HG03378 (cell line): ENCODE measurements around the gene PIGBOS1.
"Not testable (repeated sequence)": the region's sequence is repeated elsewhere in the genome, so short reads cannot be mapped to it uniquely, and the experiment has no call there.

Source experiments
- ATAC-seq: cut with Tn5 transposase; IDR thresholded peaks from one replicate; pipeline ENCODE4 v1.9.1; 2021; ENCODE audit warnings: mild to moderate bottlenecking, moderate library complexity; ENCODE audit not compliant: unreplicated experiment

Gene PIGBOS1, protein sequence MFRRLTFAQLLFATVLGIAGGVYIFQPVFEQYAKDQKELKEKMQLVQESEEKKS

GRCh38 chr15:55318588-55319494, at the start of gene PIGBOS1, which contains the start of gene PIGB:
Gene PIGBOS1 (minus strand): TSS chr15:55319123. CDS start chr15:55317792, 1,331 bp downstream.
Gene PIGB (plus strand): TSS chr15:55319222. CDS start chr15:55319251, 29 bp downstream.
- ATAC-seq: peak; percentile 82

- no peak for ATAC-seq
Measured at GRCh38 chr15:55366981-55367380, 48.1 kb upstream of the PIGBOS1 start.

DNA sequence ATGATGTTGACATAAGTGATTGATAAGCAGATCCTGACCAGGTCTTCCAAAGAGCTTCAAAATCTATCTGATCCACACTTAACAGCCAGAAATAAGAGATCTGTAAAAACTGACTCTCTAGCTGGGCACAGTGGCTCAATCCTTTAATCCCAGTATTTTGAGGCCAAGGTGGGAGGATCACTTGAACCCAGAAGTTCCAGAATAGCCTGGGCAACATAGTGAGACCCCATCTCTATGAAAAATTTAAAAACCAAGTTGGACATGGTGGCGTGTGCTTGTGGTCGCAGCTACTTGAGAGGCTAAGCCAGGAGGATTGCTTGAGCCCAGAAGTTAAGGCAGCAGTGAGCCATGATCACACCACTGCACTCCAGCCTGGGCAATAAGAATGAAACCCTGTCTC, 43.7 kb upstream of the PIGBOS1 start:
- ATAC-seq: no peak

DNA sequence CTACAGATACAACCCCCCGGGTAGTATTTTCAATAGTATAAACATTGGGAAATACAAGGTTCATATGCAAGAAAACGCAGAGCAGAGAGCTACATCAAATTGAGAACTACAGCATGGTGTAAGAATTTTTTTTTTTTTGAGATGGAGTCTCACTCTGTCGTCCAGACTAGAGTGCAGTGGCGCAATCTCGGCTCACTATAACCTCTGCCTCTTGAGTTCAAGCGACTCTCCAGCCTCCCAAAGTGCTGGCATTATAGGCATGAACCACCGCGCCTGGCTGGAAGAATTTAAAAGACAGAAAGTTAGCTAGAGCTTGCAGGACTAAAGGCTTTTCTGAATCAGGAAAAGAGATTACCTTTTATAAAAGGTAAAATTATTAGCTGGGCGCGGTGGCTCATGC, 42.1 kb upstream of the PIGBOS1 start:
- ATAC-seq: no peak

DNA sequence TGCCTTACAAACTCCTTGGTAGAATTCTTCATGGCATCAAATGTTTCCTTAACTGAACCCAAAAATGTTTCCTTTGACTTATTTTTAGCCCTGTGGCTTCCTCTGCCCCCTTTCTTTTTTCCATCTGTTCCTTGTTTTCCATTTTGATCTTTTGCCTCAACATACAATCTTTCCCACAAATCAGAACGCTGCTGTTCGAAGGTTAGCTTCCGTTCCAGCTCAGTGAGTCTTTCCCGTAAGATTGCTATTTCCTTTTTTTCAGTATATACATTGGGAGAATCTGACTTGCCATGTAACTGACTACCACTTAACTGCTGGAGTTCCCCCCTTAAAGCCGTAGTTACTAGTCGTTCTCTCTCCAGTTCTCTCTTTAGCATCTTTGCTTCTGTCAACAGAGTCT, 41.3 kb upstream of the PIGBOS1 start:
- no peak for ATAC-seq

DNA sequence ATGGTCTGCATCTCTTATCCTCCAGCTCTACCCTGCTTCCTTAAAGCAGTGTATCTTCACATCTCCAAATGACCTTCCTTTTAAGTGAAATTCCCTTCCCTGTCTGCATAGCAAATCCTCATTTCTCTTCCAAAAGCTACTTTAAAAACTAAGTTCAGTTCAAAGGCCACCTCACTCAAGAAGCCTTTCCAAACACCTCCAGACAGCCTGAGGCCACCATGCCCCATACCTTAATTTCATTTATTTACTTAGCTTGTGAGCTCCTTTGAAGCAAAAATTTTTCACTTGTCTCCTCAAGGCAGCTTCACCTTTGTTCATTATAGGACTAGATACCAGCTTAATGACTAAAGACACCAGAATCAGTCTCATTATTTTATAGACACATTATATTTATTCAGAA, 39.5 kb upstream of the PIGBOS1 start:
- no peak for ATAC-seq

- no peak for ATAC-seq
Measured at GRCh38 chr15:55357774-55358173, 38.9 kb upstream of the PIGBOS1 start.

DNA sequence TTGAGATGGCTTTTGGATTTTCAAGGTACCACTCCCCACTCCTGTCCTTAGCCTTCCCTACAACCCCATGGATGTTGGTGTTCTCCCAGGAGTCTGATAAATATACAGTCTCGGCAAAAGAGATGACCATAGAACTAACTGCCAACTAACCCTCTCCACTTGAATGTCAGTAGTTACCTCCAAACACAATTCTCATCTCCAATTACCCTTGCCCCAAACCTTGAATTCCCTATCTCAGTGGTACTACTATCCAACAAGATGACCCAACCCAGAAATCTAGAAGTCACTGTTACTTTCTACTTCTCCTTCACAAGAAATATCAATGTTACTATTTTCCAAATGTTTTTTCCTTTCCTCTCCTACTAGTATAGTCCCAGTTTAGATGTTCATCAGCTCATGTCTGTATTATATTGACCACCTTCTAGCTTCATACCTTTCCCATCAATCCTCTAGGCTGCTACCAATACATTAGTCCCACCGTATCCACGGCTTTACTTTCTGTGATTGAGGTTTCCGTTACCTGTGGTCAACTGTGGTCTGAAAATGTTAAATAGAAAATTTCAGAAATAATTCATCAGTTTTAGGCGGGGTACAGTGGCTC, 38.2 kb upstream of the PIGBOS1 start:
- no peak for ATAC-seq

DNA sequence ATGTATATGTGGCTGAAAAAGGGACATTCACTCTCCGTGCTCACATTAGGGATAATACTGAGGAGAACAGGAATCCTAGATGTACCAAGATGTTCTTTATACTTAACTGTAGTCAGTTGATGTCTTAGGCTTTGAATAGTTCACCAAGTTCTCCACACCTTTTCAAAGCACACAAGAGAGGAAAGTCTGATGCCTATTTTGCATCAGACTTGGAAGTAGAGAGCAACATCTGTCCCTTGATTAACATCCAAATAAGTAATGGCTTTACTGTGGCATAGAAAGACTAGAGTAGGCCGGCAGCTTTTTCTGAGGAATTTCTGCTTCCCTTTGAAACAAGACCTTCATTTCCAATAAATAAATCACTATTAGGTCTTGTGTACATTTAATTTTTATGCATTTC, 34.1 kb upstream of the PIGBOS1 start:
- no peak for ATAC-seq

GRCh38 chr15:55349282-55349681, 30.4 kb upstream of the PIGBOS1 start:
- no peak for ATAC-seq

DNA sequence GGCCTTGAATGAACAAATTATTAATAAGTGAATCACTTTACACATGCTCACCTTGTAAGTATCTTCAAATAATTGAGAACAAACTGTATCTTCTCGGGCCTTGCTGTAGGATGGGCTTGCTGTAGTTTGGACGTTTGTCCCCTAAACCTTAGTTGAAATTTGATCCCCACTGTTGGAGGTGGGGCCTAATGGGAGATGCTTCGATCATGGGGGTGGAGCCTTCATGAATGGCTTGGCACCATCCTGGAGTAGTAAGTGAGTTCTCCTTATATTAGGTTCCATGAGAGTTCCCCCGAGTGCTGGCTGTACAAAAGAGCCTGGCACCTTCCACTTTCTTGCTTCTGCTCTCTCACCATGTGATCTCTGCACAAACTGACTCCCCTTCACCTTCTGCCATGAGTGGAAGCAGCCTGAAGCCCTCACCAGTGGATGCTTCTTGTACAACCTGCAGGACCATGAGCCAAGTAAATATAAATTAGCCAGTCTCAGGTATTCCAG, 29.4 kb upstream of the PIGBOS1 start:
- ATAC-seq: no peak

- no peak for ATAC-seq
Measured at GRCh38 chr15:55344206-55344605, 25.3 kb upstream of the PIGBOS1 start.

DNA sequence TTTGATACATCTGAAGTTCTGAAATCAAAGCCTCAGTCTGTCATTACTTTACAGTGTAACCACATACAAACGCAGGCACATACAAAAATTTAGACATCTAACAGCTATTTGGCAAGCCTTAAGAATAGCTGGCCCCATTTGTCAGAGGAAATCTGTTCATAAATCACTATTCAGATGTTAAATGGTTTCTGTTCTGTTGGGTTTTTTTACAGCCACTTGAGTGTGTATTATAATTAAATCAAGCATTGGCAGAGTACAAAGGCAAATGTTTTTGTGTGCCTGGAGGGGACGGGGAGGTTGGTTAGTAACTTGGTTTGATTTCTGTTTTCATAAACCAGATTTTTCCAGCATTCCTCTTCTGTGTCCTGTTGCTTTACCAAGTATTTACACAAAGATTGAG, 24.2 kb upstream of the PIGBOS1 start:
- ATAC-seq: no peak

DNA sequence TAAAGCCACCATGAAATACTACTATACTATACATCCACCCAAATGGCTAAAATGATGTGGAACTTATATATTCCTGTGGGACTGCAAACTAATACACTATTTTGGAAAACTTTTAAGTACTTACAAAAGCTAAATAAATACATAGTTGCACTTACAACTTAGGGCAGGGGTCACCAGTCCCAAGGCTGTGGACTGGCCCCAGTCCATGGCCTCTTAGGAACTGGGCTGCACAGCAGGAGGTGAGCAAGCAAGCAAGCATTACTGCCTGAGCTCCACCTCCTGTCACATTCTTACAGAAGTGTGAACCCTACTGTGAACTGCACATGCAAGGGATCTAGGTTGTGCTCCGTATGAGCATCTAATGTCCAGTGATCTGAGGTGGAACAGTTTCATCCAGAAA, 18.2 kb upstream of the PIGBOS1 start:
- ATAC-seq: no peak

DNA sequence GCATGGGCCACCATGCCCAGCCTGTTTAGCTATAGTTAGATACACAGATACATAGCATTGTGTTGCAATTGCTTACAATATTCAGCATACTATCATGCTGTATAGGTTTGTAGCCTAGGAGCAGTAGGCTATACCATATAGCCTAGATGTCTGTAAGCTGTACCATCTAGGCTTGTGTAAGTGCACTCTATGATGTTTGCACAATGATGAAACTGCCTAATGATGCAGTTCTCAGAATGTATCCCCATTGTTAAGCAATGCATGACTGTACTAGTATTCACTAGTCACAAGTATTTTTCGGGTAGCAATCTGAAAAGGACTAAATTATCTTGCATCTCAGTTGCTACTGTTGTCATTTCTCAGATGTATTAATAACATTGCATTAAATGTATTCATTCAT, 16.1 kb upstream of the PIGBOS1 start:
- no peak for ATAC-seq

DNA sequence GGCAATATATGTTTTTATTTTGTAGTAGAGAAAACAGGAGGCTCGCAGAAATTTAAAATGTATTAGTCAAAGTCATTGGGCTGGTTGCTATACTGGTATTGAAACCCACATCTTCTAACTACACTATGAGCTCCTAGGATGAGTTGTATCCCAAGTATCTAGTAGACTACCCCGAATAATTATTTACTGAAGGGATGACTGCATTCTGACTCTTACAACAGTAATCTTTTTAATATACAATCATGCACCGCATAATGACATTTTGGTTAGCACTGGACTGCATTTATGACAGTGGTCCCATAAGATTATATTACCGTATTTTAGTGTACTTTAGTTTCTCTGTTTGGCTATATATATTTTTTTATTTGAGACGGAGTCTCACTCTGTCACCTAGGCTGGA, 15.4 kb upstream of the PIGBOS1 start:
- ATAC-seq: no peak

DNA sequence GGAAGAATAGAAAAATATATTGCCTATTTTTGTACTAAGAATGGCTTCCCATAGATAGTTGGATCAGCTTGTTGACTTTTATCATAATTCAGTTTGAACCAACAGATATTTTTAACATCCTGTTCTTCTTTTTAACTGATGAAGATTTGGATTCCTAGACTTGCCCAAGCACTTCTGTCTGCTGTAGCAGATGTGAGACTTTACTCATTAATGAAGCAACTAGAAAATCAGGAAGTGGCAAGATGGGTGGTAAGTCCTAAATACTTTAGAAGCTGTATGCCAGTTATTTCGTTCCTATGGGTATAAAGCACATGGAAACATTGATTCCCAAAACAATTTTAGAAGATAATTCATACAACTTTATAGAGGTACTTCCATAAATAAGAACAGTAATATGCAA, 8.5 kb upstream of the PIGBOS1 start:
- no peak for ATAC-seq

- no peak for ATAC-seq
Measured at GRCh38 chr15:55322467-55322866, 3.5 kb upstream of the PIGBOS1 start.

- no peak for ATAC-seq
Measured at GRCh38 chr15:55320963-55321362, 2.0 kb upstream of the PIGBOS1 start.

DNA sequence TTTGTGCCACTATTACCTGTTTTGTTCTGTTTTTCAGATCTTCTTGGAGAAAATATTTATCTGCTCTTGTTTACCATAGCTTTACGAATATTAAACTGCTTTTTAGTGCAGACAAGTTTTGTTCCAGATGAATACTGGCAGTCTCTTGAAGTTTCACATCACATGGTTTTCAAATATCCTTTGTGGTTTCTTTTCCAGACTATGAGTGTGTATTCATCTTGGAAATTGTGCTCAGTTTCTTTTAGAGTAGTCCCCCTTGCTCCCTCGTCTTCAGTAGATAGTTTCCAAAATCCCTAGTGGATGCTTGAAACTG, 1.3 kb upstream of the PIGBOS1 start:
- ATAC-seq: no peak

DNA sequence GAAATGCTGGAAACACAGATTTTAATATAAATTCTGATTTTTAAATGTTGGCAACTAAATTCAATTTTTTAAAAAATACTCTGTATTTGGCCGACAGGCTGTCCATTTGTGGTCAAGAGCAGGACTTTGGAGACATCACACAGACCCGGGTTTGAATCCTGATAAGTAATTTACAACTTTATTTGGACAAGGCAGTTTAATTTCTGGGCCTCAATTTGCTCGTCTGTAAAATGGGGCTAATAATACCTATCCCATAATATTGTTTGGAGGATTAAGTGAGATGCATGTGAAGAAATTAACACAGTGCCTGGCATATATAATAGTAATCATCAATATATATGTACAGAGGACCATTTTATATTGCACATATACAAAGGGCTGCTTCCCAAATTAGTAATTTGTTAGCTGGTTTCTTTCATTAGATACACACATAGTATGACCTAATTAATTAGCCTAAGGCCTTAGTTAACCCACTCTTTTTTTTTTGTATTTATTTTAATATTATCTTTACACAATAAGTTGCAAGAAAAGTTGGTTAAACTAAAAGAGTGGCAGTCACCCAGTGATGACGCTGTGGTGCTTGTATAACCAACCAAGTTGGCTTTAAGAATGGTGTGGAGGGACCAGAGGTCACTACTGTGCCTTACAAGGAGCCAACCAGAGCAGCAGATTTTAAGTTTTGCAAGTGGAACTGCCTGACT, 764 bp upstream of the PIGBOS1 start:
- peak; percentile 58 for ATAC-seq

DNA sequence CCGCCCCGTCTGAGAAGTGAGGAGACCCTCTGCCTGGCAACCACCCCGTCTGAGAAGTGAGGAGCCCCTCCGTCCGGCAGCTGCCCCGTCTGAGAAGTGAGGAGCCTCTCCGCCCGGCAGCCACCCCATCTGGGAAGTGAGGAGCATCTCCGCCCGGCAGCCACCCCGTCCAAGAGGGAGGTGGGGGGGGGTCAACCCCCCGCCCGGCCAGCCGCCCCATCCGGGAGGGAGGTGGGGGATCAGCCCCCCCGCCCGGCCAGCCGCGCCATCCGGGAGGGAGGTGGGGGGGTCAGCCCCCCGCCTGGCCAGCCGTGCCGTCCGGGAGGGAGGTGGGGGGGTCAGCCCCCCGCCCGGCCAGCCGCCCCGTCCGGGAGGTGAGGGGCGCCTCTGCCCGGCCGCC, 16.1 kb downstream of the PIGBOS1 start:
- not testable (repeated sequence) for ATAC-seq
